HL-60 (cell line): ENCODE data around the gene SNTG2.

Experiments
- DNase-seq, 2 experiments: peaks; one replicate each; pipeline ENCODE4 v3.0.0-alpha.2; 2010 to 2020; ENCODE audit warnings: low read depth in 1 of 2, low spot score in 1 of 2
- H3K27ac ChIP-seq: fragments of 250-450 bp; sonication (Bioruptor Pico); replicated peaks from 2 replicates; pipeline ENCODE4 v1.5.1; 2020; ENCODE audit warnings: mild to moderate bottlenecking, moderate library complexity
- H3K27me3 ChIP-seq: fragments of 250-450 bp; sonication (Bioruptor Pico); 2 replicates; pipeline ENCODE4 v1.5.1; 2021; ENCODE audit warnings: mild to moderate bottlenecking, moderate library complexity; ENCODE audit not compliant: insufficient read depth, poor library complexity, severe bottlenecking
- H3K4me3 ChIP-seq: replicated peaks from 2 replicates; pipeline ENCODE4 v1.5.1; 2011; ENCODE audit warnings: mild to moderate bottlenecking, control low read depth, low read length; ENCODE audit not compliant: insufficient read depth
- GABPA ChIP-seq: IDR thresholded peaks from 2 replicates; pipeline ENCODE4 v1.6.1; 2012; ENCODE audit warnings: low read depth
- POLR2AphosphoS5 ChIP-seq: IDR thresholded peaks from 2 replicates; pipeline ENCODE4 v1.6.1; 2012; ENCODE audit warnings: low read depth
- SPI1 ChIP-seq: IDR thresholded peaks from 2 replicates; pipeline ENCODE4 v1.6.1; 2012; ENCODE audit warnings: low read depth, mild to moderate bottlenecking, borderline replicate concordance
- TF ChIP-seq, protein P1 (sequence below): IDR thresholded peaks from one replicate; pipeline ENCODE4 v1.5.1; 2011; ENCODE audit warnings: low read length, control low read depth, inconsistent platforms; ENCODE audit not compliant: insufficient read depth
- TF ChIP-seq, protein P2 (sequence below): IDR thresholded peaks from 2 replicates; pipeline ENCODE4 v1.6.1; 2012; ENCODE audit warnings: low read depth; ENCODE audit not compliant: insufficient replicate concordance

Gene SNTG2

DNA sequence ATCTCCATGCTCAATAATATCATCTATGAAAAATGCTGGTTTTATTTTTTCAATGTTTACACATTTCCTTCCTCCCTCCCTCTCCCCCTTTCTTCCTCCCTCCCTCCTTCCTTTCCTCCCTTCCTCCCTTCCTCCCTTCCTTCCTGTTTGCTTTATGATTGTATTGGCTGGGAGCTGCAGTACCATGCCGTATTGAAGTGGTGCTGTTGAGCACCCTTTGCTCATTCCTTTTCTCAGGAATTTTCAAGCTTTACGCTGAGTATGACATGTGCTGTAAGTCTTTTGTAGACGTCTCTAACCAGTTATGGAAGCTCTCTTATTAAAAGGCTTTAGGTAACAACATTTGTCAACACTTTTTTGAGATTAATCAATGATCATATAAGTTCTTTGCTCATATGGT, 100.4 kb downstream of the SNTG2 start:
- TF ChIP-seq, protein P1, sequence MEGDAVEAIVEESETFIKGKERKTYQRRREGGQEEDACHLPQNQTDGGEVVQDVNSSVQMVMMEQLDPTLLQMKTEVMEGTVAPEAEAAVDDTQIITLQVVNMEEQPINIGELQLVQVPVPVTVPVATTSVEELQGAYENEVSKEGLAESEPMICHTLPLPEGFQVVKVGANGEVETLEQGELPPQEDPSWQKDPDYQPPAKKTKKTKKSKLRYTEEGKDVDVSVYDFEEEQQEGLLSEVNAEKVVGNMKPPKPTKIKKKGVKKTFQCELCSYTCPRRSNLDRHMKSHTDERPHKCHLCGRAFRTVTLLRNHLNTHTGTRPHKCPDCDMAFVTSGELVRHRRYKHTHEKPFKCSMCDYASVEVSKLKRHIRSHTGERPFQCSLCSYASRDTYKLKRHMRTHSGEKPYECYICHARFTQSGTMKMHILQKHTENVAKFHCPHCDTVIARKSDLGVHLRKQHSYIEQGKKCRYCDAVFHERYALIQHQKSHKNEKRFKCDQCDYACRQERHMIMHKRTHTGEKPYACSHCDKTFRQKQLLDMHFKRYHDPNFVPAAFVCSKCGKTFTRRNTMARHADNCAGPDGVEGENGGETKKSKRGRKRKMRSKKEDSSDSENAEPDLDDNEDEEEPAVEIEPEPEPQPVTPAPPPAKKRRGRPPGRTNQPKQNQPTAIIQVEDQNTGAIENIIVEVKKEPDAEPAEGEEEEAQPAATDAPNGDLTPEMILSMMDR: no peak
- TF ChIP-seq, protein P2, sequence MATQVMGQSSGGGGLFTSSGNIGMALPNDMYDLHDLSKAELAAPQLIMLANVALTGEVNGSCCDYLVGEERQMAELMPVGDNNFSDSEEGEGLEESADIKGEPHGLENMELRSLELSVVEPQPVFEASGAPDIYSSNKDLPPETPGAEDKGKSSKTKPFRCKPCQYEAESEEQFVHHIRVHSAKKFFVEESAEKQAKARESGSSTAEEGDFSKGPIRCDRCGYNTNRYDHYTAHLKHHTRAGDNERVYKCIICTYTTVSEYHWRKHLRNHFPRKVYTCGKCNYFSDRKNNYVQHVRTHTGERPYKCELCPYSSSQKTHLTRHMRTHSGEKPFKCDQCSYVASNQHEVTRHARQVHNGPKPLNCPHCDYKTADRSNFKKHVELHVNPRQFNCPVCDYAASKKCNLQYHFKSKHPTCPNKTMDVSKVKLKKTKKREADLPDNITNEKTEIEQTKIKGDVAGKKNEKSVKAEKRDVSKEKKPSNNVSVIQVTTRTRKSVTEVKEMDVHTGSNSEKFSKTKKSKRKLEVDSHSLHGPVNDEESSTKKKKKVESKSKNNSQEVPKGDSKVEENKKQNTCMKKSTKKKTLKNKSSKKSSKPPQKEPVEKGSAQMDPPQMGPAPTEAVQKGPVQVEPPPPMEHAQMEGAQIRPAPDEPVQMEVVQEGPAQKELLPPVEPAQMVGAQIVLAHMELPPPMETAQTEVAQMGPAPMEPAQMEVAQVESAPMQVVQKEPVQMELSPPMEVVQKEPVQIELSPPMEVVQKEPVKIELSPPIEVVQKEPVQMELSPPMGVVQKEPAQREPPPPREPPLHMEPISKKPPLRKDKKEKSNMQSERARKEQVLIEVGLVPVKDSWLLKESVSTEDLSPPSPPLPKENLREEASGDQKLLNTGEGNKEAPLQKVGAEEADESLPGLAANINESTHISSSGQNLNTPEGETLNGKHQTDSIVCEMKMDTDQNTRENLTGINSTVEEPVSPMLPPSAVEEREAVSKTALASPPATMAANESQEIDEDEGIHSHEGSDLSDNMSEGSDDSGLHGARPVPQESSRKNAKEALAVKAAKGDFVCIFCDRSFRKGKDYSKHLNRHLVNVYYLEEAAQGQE: no peak
- TF ChIP-seq POLR2AphosphoS5 (no peak), SPI1 (no peak), GABPA (no peak)
- DNase-seq: no peak

DNA sequence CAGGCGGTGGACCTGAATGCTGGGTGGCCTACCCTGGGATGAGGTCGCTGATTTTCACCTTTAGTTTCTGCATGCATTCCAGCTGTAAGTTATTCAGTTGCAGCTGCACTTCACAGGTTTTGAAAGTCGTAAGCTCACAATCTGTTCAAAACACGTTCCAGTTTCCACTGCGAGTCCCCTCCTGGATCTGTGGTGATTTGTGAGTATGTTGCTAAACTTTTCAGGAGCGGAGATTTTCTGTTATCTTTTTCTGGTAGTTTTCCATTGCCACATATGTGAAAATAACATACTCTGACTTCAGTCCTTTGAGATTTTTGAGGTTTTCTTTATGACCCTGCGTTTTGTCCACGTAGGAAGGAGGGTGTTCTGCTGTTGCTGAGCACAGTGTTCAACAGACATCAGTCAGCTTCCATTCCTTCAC, 102.1 kb downstream of the SNTG2 start:
- no peak for DNase-seq
- TF ChIP-seq GABPA (no peak), POLR2AphosphoS5 (no peak), SPI1 (no peak)
- TF ChIP-seq, protein P2: no peak
- TF ChIP-seq, protein P1: no peak
- Histone ChIP-seq H3K27me3 (no peaks in the 10 kb centered on the region), H3K4me3 (no peak overlapping the region), H3K27ac (no peak overlapping the region)

More for the DNA sequence above, 100.4 kb downstream of the SNTG2 start:
- Histone ChIP-seq H3K27ac (no peak overlapping the region), H3K27me3 (no peaks in the 10 kb centered on the region), H3K4me3 (no peak overlapping the region)

DNA sequence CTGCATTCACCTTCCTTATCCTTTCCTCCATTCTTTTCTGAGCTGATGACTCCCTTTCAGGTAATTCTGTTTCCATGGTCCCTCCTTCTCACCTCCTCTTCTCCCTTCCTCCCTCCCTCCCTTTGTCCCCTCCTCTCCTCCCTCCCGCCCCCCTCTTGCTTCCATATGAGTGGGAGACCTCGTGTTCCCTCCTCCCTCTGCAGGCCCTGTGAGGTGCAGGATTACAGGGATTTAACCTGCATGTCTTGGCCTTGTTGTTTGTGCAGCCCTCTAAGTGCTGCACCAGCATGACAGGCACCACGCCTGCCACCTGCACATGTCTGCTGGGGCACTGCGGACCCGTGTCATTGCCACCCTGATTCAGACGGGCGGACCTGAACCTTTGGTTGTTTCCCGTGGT, 103.1 kb downstream of the SNTG2 start:
- Histone ChIP-seq H3K27me3 (no peaks in the 10 kb centered on the region), H3K4me3 (no peak overlapping the region), H3K27ac (no peak overlapping the region)
- DNase-seq: no peak
- TF ChIP-seq GABPA (no peak), SPI1 (no peak), POLR2AphosphoS5 (no peak)
- TF ChIP-seq, protein P1: no peak
- TF ChIP-seq, protein P2: no peak
